HG03378 (cell line): ENCODE measurements around the gene SESN3.
"Not testable (repeated sequence)": the region's sequence is repeated elsewhere in the genome, so short reads cannot be mapped to it uniquely, and the experiment has no call there.

Experiments
- ATAC-seq: cut with Tn5 transposase; IDR thresholded peaks from one replicate; pipeline ENCODE4 v1.9.1; 2021; ENCODE audit warnings: mild to moderate bottlenecking, moderate library complexity; ENCODE audit not compliant: unreplicated experiment

SESN3 gene

GRCh38 chr11:95153857-95154246 is 77.2 kb downstream of the SESN3 start:
- no peak for ATAC-seq

- no peak for ATAC-seq
These were observed 77.8 kb downstream of the SESN3 start for GRCh38 chr11:95152876-95153856.

- ATAC-seq, result peak; percentile 79
These were observed 79.9 kb downstream of the SESN3 start for GRCh38 chr11:95150956-95151684.

GRCh38 chr11:95149651-95150364 is 81.2 kb downstream of the SESN3 start:
- no peak for ATAC-seq

GRCh38 chr11:95148938-95149337 is 82.1 kb downstream of the SESN3 start:
- no peak for ATAC-seq

- no peak for ATAC-seq
These were observed 82.6 kb downstream of the SESN3 start for GRCh38 chr11:95148406-95148805.

- ATAC-seq, result no peak
These were observed 83.6 kb downstream of the SESN3 start for GRCh38 chr11:95147364-95147905.

GRCh38 chr11:95145430-95146060 is 85.5 kb downstream of the SESN3 start:
- no peak for ATAC-seq

- no peak for ATAC-seq
These were observed 86.4 kb downstream of the SESN3 start for GRCh38 chr11:95144313-95145235.

- ATAC-seq, result no peak
These were observed 87.8 kb downstream of the SESN3 start for GRCh38 chr11:95143106-95143681.

GRCh38 chr11:95142431-95142830 is 88.6 kb downstream of the SESN3 start:
- no peak for ATAC-seq

- no peak for ATAC-seq
These were observed 90.5 kb downstream of the SESN3 start for GRCh38 chr11:95140397-95141033.

GRCh38 chr11:95138448-95138847 is 92.6 kb downstream of the SESN3 start:
- ATAC-seq, result peak; percentile 80

- ATAC-seq, result no peak
These were observed 93.7 kb downstream of the SESN3 start for GRCh38 chr11:95137299-95137698.

- ATAC-seq, result not testable (repeated sequence)
These were observed 94.3 kb downstream of the SESN3 start for GRCh38 chr11:95136747-95137146.

- ATAC-seq, result no peak
These were observed 95.1 kb downstream of the SESN3 start for GRCh38 chr11:95135880-95136279.

- ATAC-seq, result no peak
These were observed 95.8 kb downstream of the SESN3 start for GRCh38 chr11:95135155-95135554.

GRCh38 chr11:95134491-95134890 is 96.5 kb downstream of the SESN3 start:
- ATAC-seq, result no peak

- ATAC-seq, result no peak
These were observed 98.0 kb downstream of the SESN3 start for GRCh38 chr11:95132956-95133355.
